MM.1S (cell line): Measurements from ENCODE around the gene ROPN1L.

Experiments used
- DNase-seq: peaks from one replicate; pipeline ENCODE4 v3.0.0-alpha.2; 2015
- H2AFZ ChIP-seq: fragments of 300-600 bp; sonication (generic); 2 replicates; pipeline ENCODE4 v1.6.0; 2016; ENCODE audit warnings: antibody characterized with exemption, low read length
- H3F3A ChIP-seq: fragments of 300-600 bp; sonication (generic); 2 replicates; pipeline ENCODE4 v1.6.1; 2016; ENCODE audit warnings: mild to moderate bottlenecking, antibody characterized with exemption, low read length, moderate library complexity, mixed read lengths; ENCODE audit not compliant: insufficient read depth
- H3K27ac ChIP-seq: fragments of 300-600 bp; sonication (generic); 2 replicates; pipeline ENCODE4 v1.5.1; 2016; ENCODE audit warnings: mild to moderate bottlenecking, low read length
- H3K27me3 ChIP-seq: fragments of 300-600 bp; sonication (generic); replicated peaks from 2 replicates; pipeline ENCODE4 v1.6.0; 2016; ENCODE audit warnings: low read length; ENCODE audit not compliant: insufficient read depth
- H3K36me3 ChIP-seq: fragments of 300-600 bp; sonication (generic); replicated peaks from 2 replicates; pipeline ENCODE4 v1.6.1; 2016; ENCODE audit warnings: mild to moderate bottlenecking, low read length, mixed read lengths; ENCODE audit not compliant: insufficient read depth
- H3K4me1 ChIP-seq: fragments of 300-600 bp; sonication (generic); 2 replicates; pipeline ENCODE4 v1.6.1; 2016; ENCODE audit warnings: low read length, mixed read lengths
- H3K4me2 ChIP-seq: fragments of 300-600 bp; sonication (generic); 2 replicates; pipeline ENCODE4 v1.6.0; 2016; ENCODE audit warnings: low read depth, low read length
- H3K4me3 ChIP-seq: fragments of 300-600 bp; sonication (generic); 2 replicates; pipeline ENCODE4 v1.5.1; 2016; ENCODE audit warnings: low read length, mixed read lengths
- H3K79me2 ChIP-seq: fragments of 300-600 bp; sonication (generic); 2 replicates; pipeline ENCODE4 v1.6.1; 2016; ENCODE audit warnings: mixed run types, low read length, mixed read lengths
- H3K9ac ChIP-seq: fragments of 300-600 bp; sonication (generic); 2 replicates; pipeline ENCODE4 v1.6.1; 2016; ENCODE audit warnings: low read length, mixed read lengths
- H3K9me2 ChIP-seq: fragments of 300-600 bp; sonication (generic); replicated peaks from 2 replicates; pipeline ENCODE4 v1.6.1; 2016; ENCODE audit warnings: mild to moderate bottlenecking, low read length, mixed read lengths; ENCODE audit not compliant: insufficient read depth
- H3K9me3 ChIP-seq: fragments of 300-600 bp; sonication (generic); replicated peaks from 2 replicates; pipeline ENCODE4 v1.6.1; 2016; ENCODE audit warnings: mild to moderate bottlenecking, low read length, mixed read lengths; ENCODE audit not compliant: insufficient read depth
- H4K20me1 ChIP-seq: fragments of 300-600 bp; sonication (generic); 2 replicates; pipeline ENCODE4 v1.6.1; 2016; ENCODE audit warnings: mild to moderate bottlenecking, low read length, moderate library complexity, mixed read lengths; ENCODE audit not compliant: insufficient read depth
- EZH2 ChIP-seq: fragments of 300-600 bp; sonication (generic); optimal IDR thresholded peaks from 2 replicates; pipeline ENCODE3; 2017; ENCODE audit warnings: low read depth, mild to moderate bottlenecking, antibody characterized with exemption, low read length, mixed read lengths
- EZH2phosphoT487 ChIP-seq: fragments of 300-600 bp; sonication (generic); IDR thresholded peaks from 2 replicates; pipeline ENCODE4 v1.6.1; 2018; ENCODE audit warnings: antibody characterized with exemption, low read length
- TF ChIP-seq, protein P1 (sequence below): fragments of 300-600 bp; sonication (generic); IDR thresholded peaks from 2 replicates; pipeline ENCODE4 v1.5.1; 2016; ENCODE audit warnings: antibody characterized with exemption, low read length, mixed read lengths

Gene ROPN1L

GRCh38 chr5:10498350-10498749 is 56.7 kb downstream of the ROPN1L start:
- Histone ChIP-seq H3K4me3 (no peak overlapping the region), H3K9me3 (no peaks in the 10 kb centered on the region), H3K4me1 (peaks cover 11% of the 10 kb centered on the region), H4K20me1 (no peaks in the 10 kb centered on the region), H3F3A (no peaks in the 10 kb centered on the region), H3K4me2 (no peak overlapping the region), H3K9ac (no peak overlapping the region), H3K27me3 (no peaks in the 10 kb centered on the region), H3K36me3 (no peaks in the 10 kb centered on the region), H3K27ac (no peak overlapping the region), H3K9me2 (no peaks in the 10 kb centered on the region), H3K79me2 (no peaks in the 10 kb centered on the region), H2AFZ (no peak overlapping the region)
- no peak for DNase-seq
- TF ChIP-seq EZH2 (no peak), EZH2phosphoT487 (no peak)
- TF ChIP-seq, protein P1, sequence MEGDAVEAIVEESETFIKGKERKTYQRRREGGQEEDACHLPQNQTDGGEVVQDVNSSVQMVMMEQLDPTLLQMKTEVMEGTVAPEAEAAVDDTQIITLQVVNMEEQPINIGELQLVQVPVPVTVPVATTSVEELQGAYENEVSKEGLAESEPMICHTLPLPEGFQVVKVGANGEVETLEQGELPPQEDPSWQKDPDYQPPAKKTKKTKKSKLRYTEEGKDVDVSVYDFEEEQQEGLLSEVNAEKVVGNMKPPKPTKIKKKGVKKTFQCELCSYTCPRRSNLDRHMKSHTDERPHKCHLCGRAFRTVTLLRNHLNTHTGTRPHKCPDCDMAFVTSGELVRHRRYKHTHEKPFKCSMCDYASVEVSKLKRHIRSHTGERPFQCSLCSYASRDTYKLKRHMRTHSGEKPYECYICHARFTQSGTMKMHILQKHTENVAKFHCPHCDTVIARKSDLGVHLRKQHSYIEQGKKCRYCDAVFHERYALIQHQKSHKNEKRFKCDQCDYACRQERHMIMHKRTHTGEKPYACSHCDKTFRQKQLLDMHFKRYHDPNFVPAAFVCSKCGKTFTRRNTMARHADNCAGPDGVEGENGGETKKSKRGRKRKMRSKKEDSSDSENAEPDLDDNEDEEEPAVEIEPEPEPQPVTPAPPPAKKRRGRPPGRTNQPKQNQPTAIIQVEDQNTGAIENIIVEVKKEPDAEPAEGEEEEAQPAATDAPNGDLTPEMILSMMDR = no peak

DNA sequence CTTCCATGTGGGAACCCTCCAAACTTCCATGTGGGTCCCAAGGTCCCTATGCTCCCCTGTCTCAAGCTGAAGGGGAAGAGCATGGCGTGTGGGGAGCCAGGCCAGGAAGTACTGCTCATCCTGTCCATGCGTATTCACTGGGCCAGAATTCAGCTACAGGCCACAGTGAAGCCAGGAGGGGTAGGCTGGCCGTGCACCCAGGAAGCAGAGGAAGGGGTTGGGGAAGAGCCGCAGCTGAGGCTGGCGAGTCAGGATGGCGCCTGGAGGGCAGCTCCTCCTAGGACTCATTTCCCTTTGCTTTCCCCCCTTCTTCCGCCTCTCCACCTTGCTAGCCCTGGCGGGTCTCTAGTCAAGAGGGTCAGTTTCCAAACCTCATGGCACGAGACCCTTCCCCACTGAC is 57.4 kb downstream of the ROPN1L start:
- H4K20me1 ChIP-seq = no peaks in the 10 kb centered on the region
- H3K4me2 ChIP-seq = no peak overlapping the region
- peaks cover 4% of the 10 kb centered on the region for H3K4me1 ChIP-seq
- no peaks in the 10 kb centered on the region for H3K27me3 ChIP-seq
- no peak overlapping the region for H3K4me3 ChIP-seq
- no peaks in the 10 kb centered on the region for H3F3A ChIP-seq
- H3K9ac ChIP-seq = no peak overlapping the region
- no peaks in the 10 kb centered on the region for H3K36me3 ChIP-seq
- DNase-seq = no peak
- no peak overlapping the region for H2AFZ ChIP-seq
- no peaks in the 10 kb centered on the region for H3K9me2 ChIP-seq
- H3K79me2 ChIP-seq = no peaks in the 10 kb centered on the region
- H3K27ac ChIP-seq = no peak overlapping the region
- TF ChIP-seq EZH2phosphoT487 = no peak
- TF ChIP-seq EZH2 = no peak
- TF ChIP-seq, protein P1 = no peak
- H3K9me3 ChIP-seq = no peaks in the 10 kb centered on the region

DNA sequence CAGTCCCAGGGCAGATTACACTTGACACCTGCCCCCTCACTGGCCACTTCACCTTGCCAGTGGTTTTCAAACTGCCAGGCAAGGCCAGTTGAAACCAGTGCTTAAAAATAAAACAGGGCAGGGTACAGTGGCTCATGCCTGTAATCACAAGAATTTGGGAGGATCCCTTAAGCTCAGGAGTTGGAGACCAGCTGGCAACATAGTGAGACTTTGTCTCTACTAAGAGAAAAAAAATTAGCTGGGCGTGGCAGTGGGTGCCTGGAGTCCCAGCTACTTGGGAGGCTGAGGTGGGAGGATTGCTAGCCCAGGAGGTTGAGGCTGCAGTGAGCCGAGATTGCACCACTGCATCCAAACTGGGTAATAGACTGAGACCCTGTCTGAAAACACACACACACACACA is 58.1 kb downstream of the ROPN1L start:
- H3K79me2 ChIP-seq = no peaks in the 10 kb centered on the region
- no peaks in the 10 kb centered on the region for H3K27me3 ChIP-seq
- H3K4me3 ChIP-seq = no peak overlapping the region
- H4K20me1 ChIP-seq = no peaks in the 10 kb centered on the region
- H2AFZ ChIP-seq = no peak overlapping the region
- no peak for TF ChIP-seq EZH2phosphoT487
- TF ChIP-seq, protein P1 = no peak
- H3K9me3 ChIP-seq = no peaks in the 10 kb centered on the region
- H3K9ac ChIP-seq = no peak overlapping the region
- H3K36me3 ChIP-seq = no peaks in the 10 kb centered on the region
- no peaks in the 10 kb centered on the region for H3F3A ChIP-seq
- H3K4me2 ChIP-seq = no peak overlapping the region
- H3K9me2 ChIP-seq = no peaks in the 10 kb centered on the region
- H3K27ac ChIP-seq = no peak overlapping the region
- H3K4me1 ChIP-seq = no peaks in the 10 kb centered on the region
- no peak for DNase-seq

DNA sequence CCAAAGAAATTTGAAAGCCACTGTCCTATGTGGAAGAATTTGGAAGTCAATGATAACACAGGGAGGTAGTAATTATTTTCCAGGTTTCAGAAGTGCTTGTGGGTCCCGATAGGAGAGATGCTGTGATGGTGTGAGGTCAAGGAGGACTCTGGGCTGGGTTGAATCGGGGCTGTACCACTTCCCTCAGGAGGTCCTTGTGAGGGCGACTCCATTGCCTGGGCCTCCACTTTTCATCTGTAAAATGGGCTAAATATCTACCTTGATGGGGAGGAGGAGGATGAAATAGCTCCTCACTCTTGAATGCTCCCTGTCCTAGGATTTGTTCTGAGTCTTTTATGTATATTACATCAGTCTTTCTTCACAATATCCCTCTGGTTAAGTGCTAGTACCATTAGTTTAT is 59.0 kb downstream of the ROPN1L start:
- no peaks in the 10 kb centered on the region for H3K9me2 ChIP-seq
- no peak overlapping the region for H3K9ac ChIP-seq
- no peaks in the 10 kb centered on the region for H3K9me3 ChIP-seq
- TF ChIP-seq EZH2phosphoT487 = no peak
- TF ChIP-seq, protein P1 = no peak
- no peak for TF ChIP-seq EZH2
- H3K4me3 ChIP-seq = no peak overlapping the region
- no peak overlapping the region for H3K4me2 ChIP-seq
- H2AFZ ChIP-seq = no peak overlapping the region
- H3K27me3 ChIP-seq = no peaks in the 10 kb centered on the region
- no peak overlapping the region for H3K27ac ChIP-seq
- no peaks in the 10 kb centered on the region for H4K20me1 ChIP-seq
- H3F3A ChIP-seq = no peaks in the 10 kb centered on the region
- no peaks in the 10 kb centered on the region for H3K4me1 ChIP-seq
- H3K36me3 ChIP-seq = no peaks in the 10 kb centered on the region
- DNase-seq = no peak
- no peaks in the 10 kb centered on the region for H3K79me2 ChIP-seq
